NK-92 (cell line): Measurements from ENCODE around the gene C1QBP.
"Not testable (repeated sequence)": the region's sequence is repeated elsewhere in the genome, so short reads cannot be mapped to it uniquely, and the experiment has no call there.

Experiments
- DNase-seq: peaks from one replicate; lab custom pipeline; 2025; ENCODE audit not compliant: unreplicated experiment; lab: John Stamatoyannopoulos, UW

C1QBP gene, protein sequence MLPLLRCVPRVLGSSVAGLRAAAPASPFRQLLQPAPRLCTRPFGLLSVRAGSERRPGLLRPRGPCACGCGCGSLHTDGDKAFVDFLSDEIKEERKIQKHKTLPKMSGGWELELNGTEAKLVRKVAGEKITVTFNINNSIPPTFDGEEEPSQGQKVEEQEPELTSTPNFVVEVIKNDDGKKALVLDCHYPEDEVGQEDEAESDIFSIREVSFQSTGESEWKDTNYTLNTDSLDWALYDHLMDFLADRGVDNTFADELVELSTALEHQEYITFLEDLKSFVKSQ

DNA sequence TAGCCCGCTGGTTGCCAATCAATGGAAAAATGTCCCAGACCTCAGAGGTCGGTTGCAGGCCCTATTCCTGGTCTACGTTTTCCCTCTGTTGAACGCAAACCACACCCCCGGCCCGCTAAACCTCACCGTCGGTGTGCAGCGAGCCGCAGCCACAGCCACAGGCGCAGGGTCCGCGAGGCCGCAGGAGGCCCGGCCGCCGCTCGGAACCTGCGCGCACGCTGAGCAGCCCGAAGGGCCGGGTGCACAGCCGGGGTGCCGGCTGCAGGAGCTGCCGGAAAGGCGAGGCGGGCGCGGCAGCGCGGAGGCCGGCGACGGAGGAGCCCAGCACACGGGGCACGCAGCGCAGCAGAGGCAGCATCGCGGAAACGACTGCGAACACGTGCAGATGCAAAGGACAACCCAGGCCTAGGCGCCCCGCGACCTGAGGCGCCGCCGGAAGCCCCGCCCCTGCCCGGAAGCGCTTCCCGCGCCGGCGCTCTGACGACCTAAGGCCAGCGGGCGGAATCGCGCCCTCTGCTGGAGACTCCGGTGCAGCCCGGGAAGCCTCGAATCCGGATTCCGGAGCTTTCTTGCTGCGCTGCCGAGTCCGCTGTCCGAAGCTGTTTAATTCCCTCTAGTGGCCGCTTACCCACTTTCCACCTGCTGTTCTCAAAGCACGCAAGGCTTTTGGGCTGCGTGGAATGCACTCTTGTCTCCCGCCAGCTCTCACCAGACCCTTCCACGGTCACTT lies at the start of gene C1QBP:
C1QBP (minus strand) TSS at position 440 of the 730 bp plus-strand sequence; CDS start at position 358, 82 bp downstream.
- peak; percentile 25 for DNase-seq

DNA sequence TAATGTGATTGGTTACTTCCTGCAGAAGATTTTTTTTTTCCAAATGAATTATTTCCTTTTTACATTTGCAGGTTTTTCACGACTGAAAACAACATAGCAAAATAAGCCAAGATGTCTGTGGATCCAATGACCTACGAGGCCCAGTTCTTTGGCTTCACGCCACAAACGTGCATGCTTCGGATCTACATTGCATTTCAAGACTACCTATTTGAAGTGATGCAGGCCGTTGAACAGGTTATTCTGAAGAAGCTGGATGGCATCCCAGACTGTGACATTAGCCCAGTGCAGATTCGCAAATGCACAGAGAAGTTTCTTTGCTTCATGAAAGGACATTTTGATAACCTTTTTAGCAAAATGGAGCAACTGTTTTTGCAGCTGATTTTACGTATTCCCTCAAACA lies 49.8 kb upstream of the C1QBP start:
- DNase-seq: no peak

DNA sequence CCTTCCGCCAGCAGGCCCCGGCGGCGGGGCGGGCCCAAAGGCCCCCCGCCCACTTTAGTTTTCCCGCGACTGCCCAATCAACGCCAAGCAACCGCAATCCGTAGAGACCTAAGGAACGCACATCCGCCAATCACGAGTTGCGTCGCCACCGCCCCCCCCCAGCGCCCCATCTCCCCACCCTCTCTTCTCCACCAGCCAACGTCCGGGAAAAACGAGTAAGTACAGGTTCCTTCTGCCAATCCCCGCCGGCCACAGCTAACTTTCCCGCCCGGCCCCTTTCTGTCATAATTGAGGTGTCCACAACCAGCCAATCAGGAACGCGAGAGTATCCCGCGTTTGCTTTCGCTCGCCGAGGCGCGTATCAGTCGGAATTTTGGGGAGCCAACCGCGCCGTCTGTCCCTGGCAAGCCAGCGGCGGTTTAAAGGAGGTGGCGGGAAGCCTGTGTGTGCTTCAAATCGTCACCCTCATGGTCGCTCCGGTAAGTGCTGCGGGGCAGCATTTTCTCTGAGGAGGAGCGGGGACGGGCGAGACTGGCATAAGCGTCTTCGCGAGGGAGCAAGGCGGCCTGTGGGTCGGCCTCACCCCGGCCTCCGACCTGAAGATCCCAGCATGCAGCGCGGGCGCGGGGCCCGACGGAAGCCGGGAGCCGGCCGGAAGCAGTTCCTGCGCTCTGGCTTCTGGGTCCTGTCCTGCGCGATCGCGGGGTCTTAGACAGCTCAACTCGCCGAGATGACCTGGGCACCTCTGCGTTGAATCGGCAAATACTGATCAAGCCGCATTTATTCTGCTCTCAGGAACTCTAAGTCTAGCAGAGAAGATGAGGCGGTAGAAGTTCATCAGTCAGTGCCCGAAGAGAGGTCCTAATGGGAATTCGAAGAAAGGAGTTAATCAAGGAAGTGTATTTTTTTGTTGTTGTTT lies 47.5 kb upstream of the C1QBP start, which contains the start of gene MIS12:
MIS12 (plus strand) TSS at position 361 of the 919 bp plus-strand sequence. CDS start 2,297 bp downstream, outside the sequence.
- DNase-seq: peak; percentile 93

DNA sequence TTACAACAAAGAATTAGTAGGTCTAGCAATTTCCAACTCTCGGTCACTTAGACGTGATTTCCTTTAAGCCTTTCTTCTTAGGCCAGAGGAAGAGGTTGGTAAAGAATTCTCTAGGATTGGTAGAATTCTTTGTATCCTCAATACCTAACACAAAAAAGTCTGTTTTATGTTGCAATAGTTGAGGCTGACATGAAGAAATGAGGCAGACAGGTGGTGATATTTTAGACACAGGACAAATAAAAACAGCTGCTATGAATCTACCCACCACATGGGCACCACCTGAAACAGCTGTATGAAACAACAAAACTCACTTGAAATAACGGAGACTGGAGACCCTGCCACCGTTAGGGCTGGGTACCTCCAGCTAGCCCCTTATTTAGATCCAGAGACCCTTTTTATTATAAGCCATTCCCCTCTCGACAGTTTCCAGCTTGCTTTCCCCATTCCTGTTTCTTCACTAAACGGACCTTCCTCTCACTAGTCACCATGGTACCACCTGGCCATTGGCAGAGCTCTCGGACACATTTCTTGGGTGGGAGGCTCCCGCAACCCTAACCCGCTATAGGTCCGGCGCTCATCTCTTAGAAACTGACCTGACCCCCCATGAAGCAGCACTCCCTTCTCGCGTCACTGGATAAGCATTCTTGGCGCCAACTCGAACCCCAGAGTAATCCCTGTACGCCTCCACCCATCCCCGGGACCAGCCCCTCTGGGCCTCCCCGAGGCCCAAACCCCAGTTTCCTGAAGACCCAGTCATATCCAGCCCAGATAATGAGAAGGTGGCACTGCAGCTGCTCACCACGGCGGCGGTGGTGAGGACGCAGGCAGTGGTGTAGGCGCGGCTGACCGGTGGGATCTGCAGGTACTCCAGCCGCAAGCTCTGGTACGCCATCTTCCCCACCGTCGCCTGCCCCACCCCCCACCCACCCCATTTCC lies 46.6 kb upstream of the C1QBP start, which contains the start of gene DERL2:
DERL2 (minus strand) TSS at position 909 of the 936 bp plus-strand sequence; CDS start at position 892, 17 bp downstream.
- no peak for DNase-seq

DNA sequence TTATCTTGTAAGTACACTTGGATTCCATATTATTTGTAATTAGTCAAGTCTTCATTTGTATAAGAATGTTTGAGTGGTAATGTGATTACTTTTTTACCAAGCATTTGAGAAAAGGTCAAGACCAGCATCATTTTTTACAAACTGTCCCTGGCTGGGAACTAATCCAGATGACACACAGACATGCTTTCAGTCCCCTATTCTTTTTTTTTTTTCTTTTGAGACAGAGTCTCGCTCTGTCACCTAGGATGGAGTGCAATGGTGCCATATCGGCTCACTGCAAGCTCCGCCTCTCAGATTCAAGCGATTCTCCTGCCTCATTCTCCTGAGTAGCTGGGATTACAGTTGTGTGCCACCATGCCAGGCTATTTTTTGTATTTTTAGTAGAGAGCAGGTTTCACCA lies 42.5 kb upstream of the C1QBP start:
- DNase-seq: no peak

DNA sequence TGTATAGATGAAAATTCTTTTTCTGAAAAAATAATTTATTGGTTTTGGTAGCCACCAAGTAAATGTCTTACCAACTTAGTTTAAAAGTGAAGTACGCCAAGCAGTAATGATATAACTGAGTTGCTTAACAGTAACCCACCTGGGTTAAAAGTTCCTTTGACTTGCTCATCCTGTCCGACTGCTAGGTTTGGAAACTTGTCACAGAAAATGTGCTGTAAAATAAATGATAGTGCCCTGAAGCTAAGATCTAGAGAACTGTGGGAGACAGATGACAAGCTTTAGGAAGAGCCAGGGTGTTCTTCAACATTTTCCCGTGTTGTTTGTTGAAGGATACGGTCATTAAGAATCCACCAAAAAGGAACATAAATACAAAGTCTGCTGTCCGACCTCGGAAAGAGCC lies 42.0 kb upstream of the C1QBP start:
- DNase-seq: no peak

DNA sequence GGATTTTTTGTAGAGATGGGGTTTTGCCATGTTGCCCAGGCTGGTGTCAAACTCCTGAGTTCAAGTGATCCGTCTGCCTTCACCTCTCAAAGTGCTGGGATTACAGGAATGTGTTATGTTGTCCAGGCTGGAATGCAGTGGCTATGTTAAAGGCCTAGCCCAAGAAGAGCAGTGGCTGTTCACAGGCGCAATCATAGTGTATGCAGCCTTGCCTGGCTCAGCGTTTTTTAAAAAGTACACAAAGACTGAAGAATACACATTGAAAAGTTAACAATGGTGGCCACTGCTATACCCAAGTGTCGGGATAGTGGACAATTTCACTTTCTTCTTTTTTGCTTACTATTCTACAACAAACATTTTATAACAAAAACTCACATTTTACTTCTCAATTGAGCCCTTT lies 40.0 kb upstream of the C1QBP start:
- no peak for DNase-seq

DNA sequence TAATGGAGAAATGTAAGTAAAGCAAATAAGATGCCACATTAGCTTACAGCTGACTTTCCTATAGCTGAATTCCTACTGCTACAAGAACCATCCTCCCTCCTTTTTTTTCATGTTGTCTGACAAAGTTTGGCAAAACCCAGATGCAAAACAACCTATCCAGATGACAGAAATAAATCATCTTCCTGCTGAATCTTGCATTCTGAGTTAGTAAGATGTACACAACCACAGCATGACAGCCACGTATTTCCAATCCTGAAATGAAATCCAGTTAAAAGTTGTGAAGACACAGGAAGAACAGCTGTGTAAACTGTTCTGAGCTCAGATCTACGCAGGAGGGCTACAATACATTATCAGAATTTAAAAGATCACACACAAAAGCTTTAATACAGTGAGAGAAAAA lies 35.0 kb upstream of the C1QBP start:
- DNase-seq: no peak

DNA sequence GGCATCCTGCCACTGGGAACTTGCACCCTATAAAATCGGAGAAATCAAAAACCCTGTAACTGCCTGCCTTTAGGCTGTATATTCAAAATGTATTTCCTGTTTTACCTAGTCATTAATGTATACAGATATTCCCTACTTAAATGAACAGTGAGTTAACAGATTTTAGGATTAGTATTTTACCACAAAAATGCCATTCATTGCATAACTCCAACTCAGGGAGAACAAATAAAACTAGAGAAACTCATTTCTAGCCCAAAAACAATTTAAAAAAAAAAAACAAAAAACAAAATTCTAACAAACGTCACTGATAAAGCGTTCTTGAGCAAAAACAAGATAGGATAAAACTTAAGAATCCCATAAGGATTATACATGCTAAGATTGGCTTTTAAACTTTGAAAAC lies 33.6 kb upstream of the C1QBP start:
- no peak for DNase-seq

DNA sequence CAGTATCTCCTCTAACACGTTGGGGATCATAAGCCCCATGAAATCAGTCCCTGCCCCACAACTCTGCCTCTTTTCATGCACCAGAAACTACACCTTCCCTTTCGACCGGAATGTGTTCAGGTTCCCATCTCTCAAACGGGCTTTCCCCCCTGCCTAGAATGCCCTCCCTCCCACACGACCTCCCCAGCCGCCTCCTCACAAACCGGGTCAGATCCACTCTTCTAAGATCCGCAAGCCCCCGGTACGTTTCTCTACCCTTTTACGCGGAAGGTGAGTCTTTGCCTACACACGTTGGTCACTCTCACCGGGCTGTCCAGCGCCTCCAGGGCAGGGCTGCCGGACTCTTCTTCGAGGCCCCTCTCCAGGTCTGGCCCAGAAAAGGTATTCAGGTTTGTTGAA lies 29.1 kb upstream of the C1QBP start:
- DNase-seq: no peak

DNA sequence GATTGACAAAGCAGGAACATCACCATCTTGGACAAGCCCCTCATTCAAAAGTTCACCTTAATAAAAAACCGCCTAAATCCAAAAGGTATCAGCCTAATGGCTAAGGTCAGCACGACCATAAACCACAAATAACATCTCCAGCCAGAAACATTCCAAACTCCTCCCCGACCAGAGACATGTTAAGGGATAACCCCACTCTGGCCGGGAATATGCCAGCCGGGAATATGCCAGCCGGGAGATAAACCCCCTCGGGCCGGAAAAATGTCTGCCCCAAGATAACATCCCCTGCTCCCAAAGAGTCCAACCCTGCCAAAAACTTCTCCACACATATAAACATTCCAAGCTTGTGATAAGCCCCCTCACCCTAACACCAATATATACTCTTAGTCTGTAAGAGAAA lies 28.5 kb upstream of the C1QBP start:
- DNase-seq: no peak

DNA sequence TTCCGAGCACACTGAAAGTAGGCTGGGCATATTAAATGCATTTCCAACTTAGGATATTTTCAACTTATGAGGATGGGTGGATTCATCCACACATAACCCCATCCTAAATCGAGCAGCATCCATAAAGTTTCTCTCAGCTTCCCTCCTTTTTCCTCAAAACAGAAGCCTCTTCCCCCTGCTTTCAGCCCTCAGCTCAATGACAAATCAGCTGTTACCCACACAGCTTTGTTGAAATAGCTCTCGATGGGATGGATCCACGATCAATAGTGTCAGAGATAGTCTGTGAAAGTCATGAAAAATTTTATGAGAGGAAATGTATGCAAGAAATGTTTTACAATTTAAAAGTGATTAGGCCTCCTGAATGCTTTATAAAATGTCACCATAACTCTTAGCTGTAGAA lies 27.3 kb upstream of the C1QBP start:
- no peak for DNase-seq

DNA sequence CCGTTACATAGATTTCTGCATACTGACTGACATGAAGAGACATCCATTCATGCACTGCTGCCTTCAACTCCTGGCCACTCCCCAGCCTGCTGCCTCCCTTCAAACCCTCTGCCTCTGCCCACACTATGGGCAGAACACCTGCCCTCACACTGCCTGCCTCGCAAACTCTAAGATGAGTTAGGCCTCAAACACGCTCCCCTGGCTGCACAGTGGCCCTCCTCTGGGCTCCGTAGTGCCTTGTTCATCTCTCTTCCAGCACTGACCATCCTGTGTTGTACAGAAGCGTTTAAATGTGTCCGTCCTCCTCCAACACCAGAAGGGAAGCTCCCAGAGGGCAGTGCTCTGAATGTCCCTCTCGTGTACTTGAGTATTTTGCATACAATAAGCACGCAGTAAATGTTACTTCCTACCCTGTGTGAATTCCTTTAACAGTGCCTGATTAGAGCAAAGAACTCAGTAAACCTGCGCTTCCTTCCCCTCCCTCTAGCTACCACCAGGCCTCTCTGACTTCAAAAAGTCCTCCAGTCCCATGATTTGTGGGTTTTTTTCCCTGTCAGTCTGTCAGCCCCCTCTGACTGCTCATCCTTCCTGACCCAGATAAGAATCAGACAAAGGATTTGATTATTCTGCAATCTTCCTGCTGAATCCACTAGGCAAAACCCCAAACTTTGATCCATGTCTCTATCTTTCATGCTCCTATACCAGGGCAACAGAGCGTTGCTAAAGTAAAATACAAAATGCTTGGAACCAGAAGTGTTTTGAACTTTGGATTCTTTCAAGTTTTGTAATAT lies 26.0 kb upstream of the C1QBP start:
- DNase-seq: no peak

DNA sequence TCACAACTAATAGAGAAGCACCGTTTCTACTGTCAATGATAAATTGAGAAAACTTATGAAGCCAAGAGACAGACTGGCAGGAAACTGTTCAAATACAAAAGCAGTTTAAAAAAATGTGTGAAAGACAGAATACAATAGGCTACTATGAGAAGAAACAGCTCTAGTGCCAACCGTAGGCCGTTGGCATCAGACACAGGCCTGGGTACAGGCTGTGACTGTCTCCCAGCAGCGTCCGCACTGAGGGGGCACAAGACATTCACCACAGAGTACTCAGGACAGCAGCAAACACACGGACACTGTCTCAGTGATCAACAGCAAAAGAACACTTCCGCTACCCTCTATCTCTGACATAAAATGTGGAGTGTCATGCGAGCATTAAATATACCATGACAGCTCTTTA lies 7.8 kb upstream of the C1QBP start:
- DNase-seq: no peak

DNA sequence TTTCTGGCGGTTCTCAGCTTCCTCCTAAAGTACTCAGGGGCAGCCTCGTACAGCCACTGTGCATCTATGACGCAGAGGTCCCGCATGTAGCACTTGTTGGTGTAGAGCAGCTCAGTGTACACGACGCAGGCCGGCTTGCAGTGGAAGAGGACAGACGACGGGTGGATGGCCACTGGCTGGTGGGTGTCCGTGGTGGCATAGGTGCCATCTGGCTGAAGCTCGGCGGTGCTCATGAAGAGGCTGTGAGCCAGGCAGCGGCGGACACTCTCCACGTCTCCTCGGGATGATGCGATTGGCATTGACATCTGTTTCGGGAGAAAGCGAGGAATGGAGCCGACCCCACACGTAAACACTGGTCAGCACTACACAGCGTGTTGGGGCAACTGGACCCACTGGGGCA lies 5.3 kb upstream of the C1QBP start:
- no peak for DNase-seq

DNA sequence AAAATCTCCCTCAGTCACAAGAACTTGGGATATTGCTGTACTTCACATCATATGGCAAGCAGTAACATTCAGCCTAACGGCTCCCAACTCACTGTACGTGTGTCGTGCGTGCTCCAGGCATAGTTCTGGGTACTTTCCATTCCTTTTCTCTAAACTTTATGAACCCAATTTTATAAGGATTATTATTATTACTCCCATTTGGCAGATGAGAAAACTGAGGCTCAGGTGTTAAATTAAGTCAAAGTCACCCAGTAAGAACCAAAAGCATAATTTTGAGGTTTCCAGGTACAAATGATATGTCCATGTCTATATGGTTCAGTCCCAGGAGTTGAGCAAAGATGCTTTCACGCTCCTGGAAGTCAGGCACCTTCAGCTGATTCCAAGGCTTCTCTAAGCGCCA lies 4.8 kb upstream of the C1QBP start:
- no peak for DNase-seq

DNA sequence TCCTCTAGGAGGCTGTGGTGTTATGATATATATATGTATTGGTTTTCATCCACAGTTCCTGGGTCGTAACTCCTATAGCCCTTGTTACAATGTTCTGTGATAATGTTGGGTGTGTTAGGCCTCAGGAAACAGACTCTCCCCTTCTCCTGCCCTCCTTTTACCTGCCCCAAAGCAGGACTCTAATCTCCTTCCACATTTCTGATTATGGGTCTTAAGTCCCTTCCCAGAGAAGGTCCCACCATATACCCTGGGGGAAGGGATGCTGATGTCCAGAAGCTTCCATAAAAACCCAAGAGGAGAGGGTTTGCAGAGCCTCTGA lies 450 bp upstream of the C1QBP start:
- DNase-seq: no peak

DNA sequence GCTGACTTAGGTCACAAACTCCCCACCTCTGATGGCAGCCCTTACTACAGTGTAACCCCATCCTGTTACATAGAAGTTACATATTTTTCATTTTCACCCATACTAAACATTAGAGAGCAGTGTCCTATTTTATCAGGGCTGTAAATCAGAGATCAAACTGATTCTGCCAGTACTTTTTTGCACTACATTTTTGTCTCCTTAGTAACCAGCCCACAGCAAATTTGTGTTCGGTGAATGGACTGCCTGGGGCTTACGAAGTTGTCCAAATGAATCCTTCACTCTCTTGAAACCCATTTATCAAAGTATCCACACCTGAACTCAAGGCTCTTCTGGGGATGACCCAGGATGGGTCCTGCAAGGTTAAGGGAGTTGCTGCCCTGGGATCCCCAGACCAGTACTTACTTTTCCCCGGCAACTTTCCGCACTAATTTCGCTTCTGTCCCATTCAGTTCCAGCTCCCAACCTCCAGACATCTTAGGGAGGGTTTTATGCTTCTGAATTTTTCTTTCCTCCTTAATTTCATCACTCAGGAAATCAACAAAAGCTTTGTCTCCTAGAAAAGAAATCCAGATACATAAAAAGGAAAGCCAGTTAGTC lies 1.1 kb downstream of the C1QBP start:
- DNase-seq: no peak

DNA sequence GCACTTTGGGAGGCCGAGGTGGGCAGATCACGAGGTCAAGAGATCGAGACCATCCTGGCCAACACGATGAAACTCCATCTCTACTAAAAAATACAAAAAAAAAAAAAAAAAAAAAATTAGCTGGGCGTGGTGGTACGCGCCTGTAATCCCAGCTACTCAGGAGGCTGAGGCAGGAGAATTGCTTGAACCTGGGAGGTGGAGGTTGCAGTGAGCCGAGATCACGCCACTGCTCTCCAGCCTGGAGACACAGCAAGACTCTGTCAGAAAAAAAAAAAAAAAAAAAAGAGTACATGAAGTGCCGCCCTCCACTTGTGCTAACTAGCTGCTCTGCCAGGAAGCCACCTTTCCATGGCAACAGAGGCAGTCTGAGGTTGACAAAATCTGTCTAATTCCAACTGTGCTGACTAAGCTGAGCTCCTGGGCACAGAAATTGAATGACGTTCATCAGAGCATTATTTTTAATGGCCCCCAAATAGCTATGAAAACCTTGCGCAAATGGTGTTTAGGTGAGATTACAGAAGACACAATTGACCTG lies 3.1 kb downstream of the C1QBP start:
- DNase-seq: not testable (repeated sequence)
